B cell (primary cell): Measurements from ENCODE around the gene BCL2.

ENCODE experiments used
- EZH2 ChIP-seq: IDR thresholded peaks from 2 replicates; pipeline ENCODE4 v1.6.1; 2012; ENCODE audit warnings: borderline replicate concordance, low read depth, mild to moderate bottlenecking, moderate library complexity, low read length; ENCODE audit not compliant: insufficient read depth, poor library complexity, severe bottlenecking
- TF ChIP-seq, protein P1 (sequence below): fragments of 200-600 bp; IDR thresholded peaks from one replicate; pipeline ENCODE4 v1.8.0; 2022; ENCODE audit warnings: antibody characterized with exemption, mild to moderate bottlenecking

GRCh38 chr18:63104868-63105267 is 214.7 kb downstream of the BCL2 start:
- TF ChIP-seq, protein P1, sequence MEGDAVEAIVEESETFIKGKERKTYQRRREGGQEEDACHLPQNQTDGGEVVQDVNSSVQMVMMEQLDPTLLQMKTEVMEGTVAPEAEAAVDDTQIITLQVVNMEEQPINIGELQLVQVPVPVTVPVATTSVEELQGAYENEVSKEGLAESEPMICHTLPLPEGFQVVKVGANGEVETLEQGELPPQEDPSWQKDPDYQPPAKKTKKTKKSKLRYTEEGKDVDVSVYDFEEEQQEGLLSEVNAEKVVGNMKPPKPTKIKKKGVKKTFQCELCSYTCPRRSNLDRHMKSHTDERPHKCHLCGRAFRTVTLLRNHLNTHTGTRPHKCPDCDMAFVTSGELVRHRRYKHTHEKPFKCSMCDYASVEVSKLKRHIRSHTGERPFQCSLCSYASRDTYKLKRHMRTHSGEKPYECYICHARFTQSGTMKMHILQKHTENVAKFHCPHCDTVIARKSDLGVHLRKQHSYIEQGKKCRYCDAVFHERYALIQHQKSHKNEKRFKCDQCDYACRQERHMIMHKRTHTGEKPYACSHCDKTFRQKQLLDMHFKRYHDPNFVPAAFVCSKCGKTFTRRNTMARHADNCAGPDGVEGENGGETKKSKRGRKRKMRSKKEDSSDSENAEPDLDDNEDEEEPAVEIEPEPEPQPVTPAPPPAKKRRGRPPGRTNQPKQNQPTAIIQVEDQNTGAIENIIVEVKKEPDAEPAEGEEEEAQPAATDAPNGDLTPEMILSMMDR = no peak
- TF ChIP-seq EZH2 = no peak
